Peyer's patch (tissue), 4 donors: ENCODE measurements around the gene KCNMA1. TPM values are rescaled to one million over a fixed set of nuclear protein-coding genes. Genes with fewer than 3 reads are reported as not detected.

Source experiments
- DNase-seq, 3 donors: peaks; one replicate each; pipeline ENCODE4 v3.0.0-alpha.2; 2017 to 2019
- H3K27ac ChIP-seq, 4 donors: fragments of 200-600 bp; sonication (generic); one replicate each; pipeline ENCODE4 v1.5.1; 2016 to 2019
- H3K27me3 ChIP-seq, 2 donors: fragments of 200-600 bp; sonication (generic); one replicate each; pipeline ENCODE4 v1.5.1; 2019
- H3K36me3 ChIP-seq, 3 donors: fragments of 200-600 bp; sonication (generic); one replicate each; pipeline ENCODE4 v1.5.1; 2016 to 2019
- H3K4me1 ChIP-seq, 4 donors: fragments of 200-600 bp; sonication (generic); one replicate each; pipeline ENCODE4 v1.5.1; 2016 to 2019
- H3K4me3 ChIP-seq, 4 donors: fragments of 200-600 bp; sonication (generic); 1 replicate in 3 of 4; 2 replicates in 1 of 4; pipeline ENCODE4 v1.5.1; 2016 to 2019; ENCODE audit warnings: mild to moderate bottlenecking in 1 of 4
- H3K9me3 ChIP-seq, 4 donors: fragments of 200-600 bp; sonication (generic); one replicate each; pipeline ENCODE4 v1.5.1; 2016 to 2019; ENCODE audit warnings: mild to moderate bottlenecking in 1 of 4
- POLR2A ChIP-seq, 2 donors: fragments of 450-650 bp; IDR thresholded peaks; one replicate each; pipeline ENCODE4 v1.5.1; 2017; ENCODE audit warnings: antibody characterized with exemption in 2 of 2, mild to moderate bottlenecking in 2 of 2, moderate library complexity in 2 of 2
- total RNA-seq, 4 donors: library from RNA; depleted of rRNA; stranded (reverse); fragments of >200 nt; gene quantifications; one replicate each; pipeline ENCODE4 v1.1.0, GENCODE V29; 2016
- TF ChIP-seq, protein P1 (sequence below), 6 experiments: fragments of 450-650 bp in 4 of 6; fragments of 200-600 bp in 2 of 6; sonication (generic) in 1 of 6; IDR thresholded peaks; one replicate each; pipeline ENCODE4 v1.5.1; 2017 to 2019; ENCODE audit warnings: antibody characterized with exemption in 6 of 6, mild to moderate bottlenecking in 3 of 6, moderate library complexity in 1 of 6

Gene KCNMA1
- total RNA-seq, 4 donors from 2014 or later: 17.8 to 29.1 (median 23.9) TPM

DNA sequence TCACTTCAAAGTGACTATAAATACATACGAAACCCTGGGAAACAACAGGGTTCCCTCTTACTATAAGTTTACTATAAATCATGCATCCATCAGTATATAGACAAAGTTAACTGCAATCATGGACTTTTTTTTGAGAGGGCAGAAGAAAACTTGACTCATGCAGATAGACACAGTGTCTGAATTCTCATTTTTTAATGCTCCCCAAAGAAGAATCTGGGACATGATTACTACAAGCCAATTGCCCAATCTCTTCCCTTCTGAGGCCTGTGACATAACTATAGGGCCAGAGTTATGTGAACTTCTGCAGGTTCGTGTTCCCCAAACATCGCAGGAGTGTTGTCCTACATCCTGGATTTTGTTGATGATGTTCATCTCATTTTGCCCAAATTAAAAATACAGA lies 376.5 kb downstream of the KCNMA1 start:
- TF ChIP-seq POLR2A (IDR thresholded peaks at IDR 0.05): no peak
- TF ChIP-seq, protein P1, sequence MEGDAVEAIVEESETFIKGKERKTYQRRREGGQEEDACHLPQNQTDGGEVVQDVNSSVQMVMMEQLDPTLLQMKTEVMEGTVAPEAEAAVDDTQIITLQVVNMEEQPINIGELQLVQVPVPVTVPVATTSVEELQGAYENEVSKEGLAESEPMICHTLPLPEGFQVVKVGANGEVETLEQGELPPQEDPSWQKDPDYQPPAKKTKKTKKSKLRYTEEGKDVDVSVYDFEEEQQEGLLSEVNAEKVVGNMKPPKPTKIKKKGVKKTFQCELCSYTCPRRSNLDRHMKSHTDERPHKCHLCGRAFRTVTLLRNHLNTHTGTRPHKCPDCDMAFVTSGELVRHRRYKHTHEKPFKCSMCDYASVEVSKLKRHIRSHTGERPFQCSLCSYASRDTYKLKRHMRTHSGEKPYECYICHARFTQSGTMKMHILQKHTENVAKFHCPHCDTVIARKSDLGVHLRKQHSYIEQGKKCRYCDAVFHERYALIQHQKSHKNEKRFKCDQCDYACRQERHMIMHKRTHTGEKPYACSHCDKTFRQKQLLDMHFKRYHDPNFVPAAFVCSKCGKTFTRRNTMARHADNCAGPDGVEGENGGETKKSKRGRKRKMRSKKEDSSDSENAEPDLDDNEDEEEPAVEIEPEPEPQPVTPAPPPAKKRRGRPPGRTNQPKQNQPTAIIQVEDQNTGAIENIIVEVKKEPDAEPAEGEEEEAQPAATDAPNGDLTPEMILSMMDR (IDR thresholded peaks at IDR 0.05): no peak
- no peaks in the 10 kb centered on the region for H3K4me1 ChIP-seq

DNA sequence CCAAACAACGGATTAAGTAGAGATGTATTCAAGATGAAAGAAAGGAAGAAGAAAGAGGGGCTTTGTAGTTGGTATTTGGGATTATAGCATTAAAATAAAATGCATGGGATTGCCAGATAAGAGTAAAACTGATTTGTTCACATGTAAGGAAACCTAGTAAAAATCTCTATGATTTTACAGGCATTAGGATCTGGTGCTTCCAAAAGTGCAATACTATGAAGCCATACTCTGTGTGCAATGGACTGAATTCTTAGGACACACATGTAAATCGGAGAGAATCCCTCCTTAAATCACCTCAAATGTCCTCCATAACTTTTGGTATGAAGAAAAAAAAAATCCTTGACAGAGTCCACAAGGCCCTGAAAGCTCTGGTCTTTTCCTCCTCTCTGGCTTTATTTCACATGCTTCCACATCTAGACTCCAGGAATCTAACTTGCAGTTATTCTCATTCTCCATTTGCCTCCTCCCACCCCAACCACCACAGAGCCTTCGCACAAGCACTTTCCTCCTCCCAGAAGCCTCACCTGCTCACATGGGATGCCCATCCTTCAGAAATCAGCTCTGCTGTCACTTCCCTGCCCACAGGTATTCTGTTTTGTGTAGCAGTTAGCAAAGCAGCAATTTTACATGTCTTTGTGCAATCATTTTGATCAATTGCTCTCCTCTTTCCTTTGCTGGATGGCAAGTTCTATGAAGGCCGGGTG lies 378.3 kb downstream of the KCNMA1 start:
- H3K36me3 ChIP-seq: no peaks in the 10 kb centered on the region
- H3K27ac ChIP-seq: no peak overlapping the region
- no peak overlapping the region for H3K4me3 ChIP-seq
- no peaks in the 10 kb centered on the region for H3K27me3 ChIP-seq
- no peak for TF ChIP-seq POLR2A (IDR thresholded peaks at IDR 0.05)
- TF ChIP-seq, protein P1 (IDR thresholded peaks at IDR 0.05): no peak
- no peak for DNase-seq
- H3K4me1 ChIP-seq: no peaks in the 10 kb centered on the region
- no peaks in the 10 kb centered on the region for H3K9me3 ChIP-seq

More for the DNA sequence above, 376.5 kb downstream of the KCNMA1 start:
- Histone ChIP-seq H3K36me3 (no peaks in the 10 kb centered on the region), H3K9me3 (no peaks in the 10 kb centered on the region), H3K27me3 (no peaks in the 10 kb centered on the region), H3K4me3 (no peak overlapping the region), H3K27ac (no peak overlapping the region)
- no peak for DNase-seq

DNA sequence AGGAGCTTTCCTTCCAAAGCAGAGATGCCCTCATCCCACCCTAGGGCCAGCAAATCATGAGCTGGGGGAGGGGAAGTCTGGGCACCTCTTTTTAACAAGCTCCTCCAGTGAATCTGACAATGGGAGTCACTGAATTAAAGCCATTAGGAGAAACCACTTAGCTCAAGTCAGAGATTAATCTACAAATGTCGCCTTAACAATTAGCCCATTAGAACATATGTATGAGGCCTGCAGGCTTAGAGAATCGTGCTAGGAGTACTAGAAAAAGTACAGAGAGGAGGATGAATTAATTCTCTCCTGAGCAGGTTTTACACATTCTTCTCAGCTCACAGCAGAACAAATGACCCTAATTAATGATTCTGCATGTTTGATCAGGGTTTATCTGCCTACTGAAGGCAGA lies 381.3 kb downstream of the KCNMA1 start:
- H3K36me3 ChIP-seq: no peaks in the 10 kb centered on the region
- peaks cover 0 to 5% (median 0%) of the 10 kb centered on the region in 4 donors for H3K4me1 ChIP-seq
- no peaks in the 10 kb centered on the region for H3K27me3 ChIP-seq
- DNase-seq: no peak
- H3K27ac ChIP-seq: no peak overlapping the region
- no peaks in the 10 kb centered on the region for H3K9me3 ChIP-seq
- TF ChIP-seq POLR2A (IDR thresholded peaks at IDR 0.05): no peak
- TF ChIP-seq, protein P1 (IDR thresholded peaks at IDR 0.05): no peak
- no peak overlapping the region for H3K4me3 ChIP-seq

DNA sequence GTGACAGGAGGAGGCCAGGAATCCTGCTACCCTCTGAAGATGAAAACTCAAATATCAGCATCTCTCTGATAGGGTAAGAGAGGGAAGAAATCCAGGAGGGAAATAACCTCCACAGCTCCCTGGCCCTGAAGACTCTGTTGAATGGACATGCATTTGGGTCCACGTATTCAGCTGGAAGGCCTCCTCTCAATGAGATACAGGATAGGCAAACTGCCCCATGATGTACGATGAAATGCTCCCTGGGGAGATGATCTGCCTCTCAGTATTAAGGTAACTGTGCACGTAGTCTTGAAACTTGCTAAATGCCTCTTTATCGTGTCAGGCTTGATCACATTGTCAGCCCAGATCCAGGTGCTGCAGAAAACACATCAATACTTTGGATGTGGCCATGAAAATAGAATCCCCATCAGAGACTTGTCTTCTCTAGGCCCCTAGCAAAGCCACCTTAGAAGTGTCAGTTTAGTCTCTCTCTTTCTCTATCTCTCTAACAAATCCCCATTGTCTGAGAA lies 384.0 kb downstream of the KCNMA1 start:
- no peaks in the 10 kb centered on the region for H3K9me3 ChIP-seq

DNA sequence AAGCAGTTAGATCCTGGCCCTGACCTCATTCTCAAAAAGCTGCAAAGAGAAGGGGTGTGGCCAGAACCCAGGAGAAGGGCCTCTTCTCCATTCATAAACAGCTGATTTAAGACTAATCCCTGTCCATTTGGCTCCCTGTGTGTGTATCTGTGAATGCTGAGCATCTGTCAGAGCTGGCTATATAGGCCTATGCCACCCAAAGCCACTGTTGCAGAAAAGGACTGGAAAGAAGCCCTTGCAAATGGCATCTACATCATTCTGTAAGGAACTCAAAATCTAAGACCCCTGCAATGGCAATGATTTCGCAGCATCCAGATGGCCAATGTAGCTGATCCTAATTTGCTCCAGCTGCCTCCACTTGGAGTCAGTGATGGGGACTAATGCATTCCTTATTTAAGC lies 384.5 kb downstream of the KCNMA1 start:
- H3K4me1 ChIP-seq: peaks cover 0 to 11% (median 0%) of the 10 kb centered on the region in 4 donors
- H3K4me3 ChIP-seq: no peak overlapping the region
- no peaks in the 10 kb centered on the region for H3K36me3 ChIP-seq
- no peak overlapping the region for H3K27ac ChIP-seq
- no peaks in the 10 kb centered on the region for H3K9me3 ChIP-seq
- no peak for TF ChIP-seq POLR2A (IDR thresholded peaks at IDR 0.05)
- TF ChIP-seq, protein P1 (IDR thresholded peaks at IDR 0.05): no peak
- DNase-seq: no peak
- no peaks in the 10 kb centered on the region for H3K27me3 ChIP-seq

More for the DNA sequence above, 384.0 kb downstream of the KCNMA1 start:
- Histone ChIP-seq H3K4me3 (no peak overlapping the region), H3K36me3 (no peaks in the 10 kb centered on the region), H3K4me1 (peaks cover 0 to 11% (median 0%) of the 10 kb centered on the region in 4 donors), H3K27me3 (no peaks in the 10 kb centered on the region), H3K27ac (no peak overlapping the region)
- TF ChIP-seq POLR2A (IDR thresholded peaks at IDR 0.05): no peak
- TF ChIP-seq, protein P1 (IDR thresholded peaks at IDR 0.05): no peak
- no peak for DNase-seq
